Raji (cell line): ENCODE measurements around the gene ETFA.

Source experiments
- POLR2A ChIP-seq: IDR thresholded peaks from 2 replicates; pipeline ENCODE4 v1.6.1; 2011; ENCODE audit warnings: low read depth, low read length, control low read depth; ENCODE audit not compliant: insufficient read depth

Gene ETFA

DNA sequence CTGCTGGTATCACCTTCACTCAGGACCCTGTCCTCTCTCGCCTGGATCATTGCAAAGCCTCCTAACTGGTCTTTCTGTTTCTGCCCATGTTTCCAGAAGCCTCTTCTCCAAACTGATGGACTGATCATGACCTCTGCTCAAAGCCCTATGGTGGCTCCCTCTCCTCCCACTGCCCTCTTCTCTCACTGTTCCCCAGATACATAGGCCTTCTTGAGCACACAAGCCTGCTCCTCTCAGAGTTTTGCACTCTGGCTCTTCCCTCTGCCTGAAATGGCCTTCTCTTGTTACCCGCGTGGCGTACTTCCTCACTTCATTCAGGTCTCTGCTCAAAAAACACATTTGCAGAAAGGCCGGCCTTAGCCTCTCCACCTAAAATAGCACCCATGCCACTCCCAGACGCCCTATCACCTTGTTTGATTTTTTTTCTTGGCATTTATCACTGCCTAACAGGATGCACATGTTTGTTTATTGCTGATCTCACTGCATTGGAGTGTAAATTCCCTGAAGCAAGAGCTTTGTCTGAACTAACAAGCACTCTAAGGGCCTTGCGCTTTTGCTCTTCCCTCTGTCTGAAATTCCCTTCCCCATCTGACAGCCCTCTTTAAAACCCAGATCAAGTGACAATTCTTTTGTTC is 1.4 kb upstream of the ETFA start:
- no peak for TF ChIP-seq POLR2A

GRCh38 chr15:76310475-76311099 is 682 bp downstream of the ETFA start:
- no peak for TF ChIP-seq POLR2A

- TF ChIP-seq POLR2A: no peak
These were observed 1.5 kb downstream of the ETFA start for GRCh38 chr15:76309601-76310330.

DNA sequence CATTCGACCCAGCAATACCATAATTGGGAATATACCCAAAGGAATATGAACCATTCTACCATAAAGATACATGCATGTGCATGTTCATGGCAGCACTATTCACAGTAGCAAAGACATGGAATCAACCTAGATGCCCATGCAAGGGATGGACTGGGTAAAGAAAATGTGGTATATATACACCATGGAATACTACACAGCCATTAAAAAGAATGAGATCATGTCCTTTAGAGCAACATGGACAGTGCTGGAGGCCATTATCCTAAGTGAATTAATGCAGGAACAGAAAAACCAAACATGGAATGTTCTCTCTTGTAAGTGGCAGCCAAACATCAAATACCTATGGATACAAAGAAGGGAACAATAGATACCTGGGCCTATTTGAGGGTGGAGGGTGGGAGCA is 7.4 kb downstream of the ETFA start:
- no peak for TF ChIP-seq POLR2A

DNA sequence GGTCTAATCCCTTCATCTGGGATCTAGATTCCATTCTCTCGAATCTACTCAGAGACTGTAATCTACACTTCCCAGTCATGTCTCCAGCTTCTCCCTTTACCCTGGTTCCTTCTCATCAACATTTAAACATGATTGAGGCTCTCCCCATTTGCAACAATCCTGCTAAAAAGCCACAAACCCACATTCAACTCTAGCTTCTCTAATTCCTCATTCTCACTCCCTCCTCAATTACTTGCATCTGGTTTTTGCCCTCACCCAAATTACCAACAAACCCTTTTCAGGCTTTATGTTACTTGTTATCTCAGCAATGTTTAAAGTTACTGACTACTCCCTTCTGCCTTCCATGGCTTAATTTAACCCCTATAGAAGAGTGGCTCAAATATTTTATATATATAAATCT is 11.5 kb downstream of the ETFA start:
- no peak for TF ChIP-seq POLR2A

DNA sequence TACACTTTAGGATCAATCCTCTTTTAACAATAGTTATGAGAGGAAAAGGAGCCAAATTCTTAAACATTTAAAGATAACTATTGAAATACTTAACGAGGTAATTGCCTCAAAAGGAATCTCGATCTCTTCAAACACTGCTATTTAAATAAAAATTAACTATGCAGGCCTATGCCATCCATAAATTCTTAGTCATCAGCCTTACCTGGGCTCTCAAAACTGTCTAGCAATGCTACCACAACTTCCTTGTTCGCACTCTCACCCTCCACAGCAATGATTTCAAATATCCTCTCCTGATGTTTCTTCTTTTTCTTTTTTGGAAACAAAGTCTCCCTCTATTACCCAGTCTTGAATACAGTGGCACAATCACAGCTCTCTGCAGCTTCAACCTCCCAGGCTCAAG is 12.3 kb downstream of the ETFA start:
- TF ChIP-seq POLR2A: no peak

- TF ChIP-seq POLR2A: no peak
These were observed 14.4 kb downstream of the ETFA start for GRCh38 chr15:76296849-76297248.

GRCh38 chr15:76293361-76293760 is 17.9 kb downstream of the ETFA start:
- no peak for TF ChIP-seq POLR2A

GRCh38 chr15:76289582-76289981 is 21.7 kb downstream of the ETFA start:
- TF ChIP-seq POLR2A: no peak

GRCh38 chr15:76286271-76286879 is 24.9 kb downstream of the ETFA start:
- TF ChIP-seq POLR2A: no peak

GRCh38 chr15:76285241-76285825 is 25.9 kb downstream of the ETFA start:
- TF ChIP-seq POLR2A: no peak

DNA sequence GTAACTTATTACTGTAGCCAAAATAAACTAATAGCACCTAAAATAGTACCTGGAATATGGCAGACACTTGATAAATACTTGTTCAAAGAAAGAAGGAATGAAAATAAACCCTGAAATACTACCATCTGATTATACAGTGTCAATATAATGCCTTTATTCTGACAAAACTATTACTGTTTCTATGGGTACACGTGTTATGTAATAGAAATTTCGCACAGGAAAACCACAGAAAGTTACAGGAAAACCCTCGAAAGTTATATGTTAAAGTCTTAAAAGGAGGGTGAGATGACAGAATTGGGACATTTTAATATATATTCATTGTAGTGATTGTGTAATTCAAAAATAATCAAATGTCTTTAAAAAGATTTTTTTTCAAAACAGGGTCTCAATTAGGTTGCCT is 28.8 kb downstream of the ETFA start:
- no peak for TF ChIP-seq POLR2A

- no peak for TF ChIP-seq POLR2A
These were observed 32.6 kb downstream of the ETFA start for GRCh38 chr15:76278651-76279050.

GRCh38 chr15:76274821-76275220 is 36.4 kb downstream of the ETFA start:
- TF ChIP-seq POLR2A: no peak

- TF ChIP-seq POLR2A: no peak
These were observed 37.0 kb downstream of the ETFA start for GRCh38 chr15:76274226-76274625.
